Panc1 (cell line): Measurements from ENCODE around the gene COL5A2. TPM values are rescaled to one million over a fixed set of nuclear protein-coding genes. Genes with fewer than 3 reads are reported as not detected.

Source experiments
- ATAC-seq: fragments of 200-7000 bp; cut with Tn5 transposase; 2 replicates; pipeline ENCODE4 v1.9.1; 2020; ENCODE audit warnings: mild to moderate bottlenecking, moderate library complexity
- BruUV-seq: library from RNA; stranded (reverse); fragments of 400-500 nt; replicated peaks from 2 replicates; lab custom pipeline; 2021; lab: Mats Ljungman, UMichigan
- CTCF ChIA-PET: fragments of 300-600 bp; sonication (Branson Sonifier 250); formaldehyde crosslinking; loops from one replicate; lab custom pipeline; 2022; ENCODE audit warnings: antibody characterized with exemption; lab: Charles Lee
- POLR2A ChIA-PET: fragments of 300-600 bp; sonication (Branson Sonifier 250); formaldehyde crosslinking; loops from one replicate; lab custom pipeline; 2022; ENCODE audit warnings: antibody characterized with exemption; lab: Charles Lee
- DNase-seq: peaks from one replicate; pipeline ENCODE4 v3.0.0-alpha.2; 2010; ENCODE audit warnings: low read depth, low spot score
- H3K27ac ChIP-seq: 2 replicates; pipeline ENCODE4 v1.5.1; 2011; ENCODE audit warnings: mild to moderate bottlenecking, low read length, inconsistent platforms
- H3K27me3 ChIP-seq: fragments of 200-500 bp; sonication (Bioruptor generic); 2 replicates; pipeline ENCODE4 v1.6.0; 2014; ENCODE audit warnings: low read length, inconsistent platforms; ENCODE audit not compliant: control insufficient read depth, insufficient read depth
- H3K36me3 ChIP-seq: fragments of 200-500 bp; sonication (Bioruptor generic); 2 replicates; pipeline ENCODE4 v1.5.1; 2014; ENCODE audit warnings: inconsistent platforms, mild to moderate bottlenecking, low read length, moderate library complexity; ENCODE audit not compliant: control insufficient read depth, insufficient read depth
- H3K4me1 ChIP-seq: 2 replicates; pipeline ENCODE4 v1.5.1; 2011; ENCODE audit warnings: inconsistent platforms, mild to moderate bottlenecking, low read length, moderate library complexity; ENCODE audit not compliant: control insufficient read depth, insufficient read depth
- H3K4me3 ChIP-seq, 2 experiments: 2 replicates each; pipeline ENCODE4 v1.5.1; 2011 to 2012; ENCODE audit warnings: low read depth in 2 of 2, low read length in 2 of 2, mild to moderate bottlenecking in 2 of 2, inconsistent platforms in 1 of 2, moderate library complexity in 1 of 2
- H3K9me3 ChIP-seq: fragments of 200-500 bp; sonication (Bioruptor generic); 2 replicates; pipeline ENCODE4 v1.5.1; 2014; ENCODE audit warnings: low read depth, mild to moderate bottlenecking, inconsistent platforms, low read length, moderate library complexity; ENCODE audit not compliant: control insufficient read depth, insufficient read depth
- POLR2AphosphoS5 ChIP-seq: IDR thresholded peaks from 2 replicates; pipeline ENCODE4 v1.6.1; 2012; ENCODE audit warnings: mild to moderate bottlenecking, low read depth, low read length, moderate library complexity
- SIN3A ChIP-seq: IDR thresholded peaks from 2 replicates; pipeline ENCODE4 v1.6.1; 2012; ENCODE audit warnings: low read depth, mild to moderate bottlenecking, low read length, moderate library complexity, borderline replicate concordance; ENCODE audit not compliant: insufficient read depth
- TCF7L2 ChIP-seq: IDR thresholded peaks from 2 replicates; pipeline ENCODE4 v1.6.1; 2011; ENCODE audit warnings: mild to moderate bottlenecking, low read depth, low read length, inconsistent platforms
- in situ Hi-C: cut with HindIII; loops from 2 replicates; pipeline ENCODE4 v1.10.0; 2016; ENCODE audit warnings: low sequenced_read_pairs, low pct_unique_long_range_greater_than_20kb
- intact Hi-C: fragments of 100-400 bp; cut with micrococcal nuclease; formaldehyde crosslinking; loops from one replicate; pipeline ENCODE4 v1.10.0; 2022; ENCODE audit not compliant: unreplicated experiment
- total RNA-seq: library from RNA; stranded (reverse); gene quantifications from one replicate; pipeline ENCODE4 v1.2.1, GENCODE V29; 2021; ENCODE audit not compliant: unreplicated experiment
- TF ChIP-seq, protein P1 (sequence below): fragments of 450-650 bp; IDR thresholded peaks from 2 replicates; pipeline ENCODE4 v1.5.1; 2017; ENCODE audit warnings: mild to moderate bottlenecking
- TF ChIP-seq, protein P2 (sequence below), 2 experiments: IDR thresholded peaks; 2 replicates each; pipeline ENCODE4 v1.6.1; 2011 to 2012; ENCODE audit warnings: low read depth in 2 of 2, control low read depth in 1 of 2, low read length in 1 of 2, mild to moderate bottlenecking in 1 of 2, moderate library complexity in 1 of 2; ENCODE audit not compliant: insufficient read depth in 1 of 2

Gene COL5A2
- total RNA-seq, 1 experiment from 2014 or later = 144 TPM

DNA sequence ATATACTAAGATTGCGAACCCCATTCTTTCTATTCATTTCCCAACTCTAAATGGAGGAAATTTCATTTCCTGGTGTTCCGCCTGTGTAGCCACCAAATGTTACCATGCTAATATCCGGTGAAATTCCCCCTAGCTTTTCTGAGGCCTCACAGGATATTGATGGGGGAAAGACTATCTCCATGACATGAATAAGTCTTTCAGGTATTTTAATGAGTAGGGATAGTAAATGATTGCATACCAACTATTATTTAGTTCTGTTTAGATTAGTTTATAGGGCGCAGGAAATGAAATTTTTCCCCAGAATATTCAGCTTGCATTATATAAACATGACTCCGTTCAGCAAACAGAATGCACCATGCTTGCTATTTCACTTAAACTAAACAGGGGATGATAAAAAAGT is 55.4 kb downstream of the COL5A2 start:
- ATAC-seq = peak; percentile 80
- Histone ChIP-seq H3K36me3 (no peaks in the 10 kb centered on the region; the same call in 1 of the 2 replicates), H3K4me1 (peaks cover 46% of the 10 kb centered on the region), H3K27me3 (no peaks in the 10 kb centered on the region), H3K4me3 (no peak overlapping the region), H3K27ac (peak overlapping the region; percentile 79), H3K9me3 (no peaks in the 10 kb centered on the region)
- ChIA-PET CTCF (no interaction called here), POLR2A (no interaction called here)
- no TSS peak for BruUV-seq
- intact Hi-C loops = no loop called here
- no peak for TF ChIP-seq SIN3A
- TF ChIP-seq POLR2AphosphoS5 = no peak
- TF ChIP-seq, protein P1, sequence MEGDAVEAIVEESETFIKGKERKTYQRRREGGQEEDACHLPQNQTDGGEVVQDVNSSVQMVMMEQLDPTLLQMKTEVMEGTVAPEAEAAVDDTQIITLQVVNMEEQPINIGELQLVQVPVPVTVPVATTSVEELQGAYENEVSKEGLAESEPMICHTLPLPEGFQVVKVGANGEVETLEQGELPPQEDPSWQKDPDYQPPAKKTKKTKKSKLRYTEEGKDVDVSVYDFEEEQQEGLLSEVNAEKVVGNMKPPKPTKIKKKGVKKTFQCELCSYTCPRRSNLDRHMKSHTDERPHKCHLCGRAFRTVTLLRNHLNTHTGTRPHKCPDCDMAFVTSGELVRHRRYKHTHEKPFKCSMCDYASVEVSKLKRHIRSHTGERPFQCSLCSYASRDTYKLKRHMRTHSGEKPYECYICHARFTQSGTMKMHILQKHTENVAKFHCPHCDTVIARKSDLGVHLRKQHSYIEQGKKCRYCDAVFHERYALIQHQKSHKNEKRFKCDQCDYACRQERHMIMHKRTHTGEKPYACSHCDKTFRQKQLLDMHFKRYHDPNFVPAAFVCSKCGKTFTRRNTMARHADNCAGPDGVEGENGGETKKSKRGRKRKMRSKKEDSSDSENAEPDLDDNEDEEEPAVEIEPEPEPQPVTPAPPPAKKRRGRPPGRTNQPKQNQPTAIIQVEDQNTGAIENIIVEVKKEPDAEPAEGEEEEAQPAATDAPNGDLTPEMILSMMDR = no peak
- no peak for TF ChIP-seq TCF7L2
- TF ChIP-seq, protein P2, sequence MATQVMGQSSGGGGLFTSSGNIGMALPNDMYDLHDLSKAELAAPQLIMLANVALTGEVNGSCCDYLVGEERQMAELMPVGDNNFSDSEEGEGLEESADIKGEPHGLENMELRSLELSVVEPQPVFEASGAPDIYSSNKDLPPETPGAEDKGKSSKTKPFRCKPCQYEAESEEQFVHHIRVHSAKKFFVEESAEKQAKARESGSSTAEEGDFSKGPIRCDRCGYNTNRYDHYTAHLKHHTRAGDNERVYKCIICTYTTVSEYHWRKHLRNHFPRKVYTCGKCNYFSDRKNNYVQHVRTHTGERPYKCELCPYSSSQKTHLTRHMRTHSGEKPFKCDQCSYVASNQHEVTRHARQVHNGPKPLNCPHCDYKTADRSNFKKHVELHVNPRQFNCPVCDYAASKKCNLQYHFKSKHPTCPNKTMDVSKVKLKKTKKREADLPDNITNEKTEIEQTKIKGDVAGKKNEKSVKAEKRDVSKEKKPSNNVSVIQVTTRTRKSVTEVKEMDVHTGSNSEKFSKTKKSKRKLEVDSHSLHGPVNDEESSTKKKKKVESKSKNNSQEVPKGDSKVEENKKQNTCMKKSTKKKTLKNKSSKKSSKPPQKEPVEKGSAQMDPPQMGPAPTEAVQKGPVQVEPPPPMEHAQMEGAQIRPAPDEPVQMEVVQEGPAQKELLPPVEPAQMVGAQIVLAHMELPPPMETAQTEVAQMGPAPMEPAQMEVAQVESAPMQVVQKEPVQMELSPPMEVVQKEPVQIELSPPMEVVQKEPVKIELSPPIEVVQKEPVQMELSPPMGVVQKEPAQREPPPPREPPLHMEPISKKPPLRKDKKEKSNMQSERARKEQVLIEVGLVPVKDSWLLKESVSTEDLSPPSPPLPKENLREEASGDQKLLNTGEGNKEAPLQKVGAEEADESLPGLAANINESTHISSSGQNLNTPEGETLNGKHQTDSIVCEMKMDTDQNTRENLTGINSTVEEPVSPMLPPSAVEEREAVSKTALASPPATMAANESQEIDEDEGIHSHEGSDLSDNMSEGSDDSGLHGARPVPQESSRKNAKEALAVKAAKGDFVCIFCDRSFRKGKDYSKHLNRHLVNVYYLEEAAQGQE (IDR thresholded peaks at IDR 0.05; ENCODE audit: insufficient read depth in 1 of 2, low read depth in 2 of 2, low read length in 1 of 2) = no peak
- in situ Hi-C loops = no loop called here
- no peak for DNase-seq

DNA sequence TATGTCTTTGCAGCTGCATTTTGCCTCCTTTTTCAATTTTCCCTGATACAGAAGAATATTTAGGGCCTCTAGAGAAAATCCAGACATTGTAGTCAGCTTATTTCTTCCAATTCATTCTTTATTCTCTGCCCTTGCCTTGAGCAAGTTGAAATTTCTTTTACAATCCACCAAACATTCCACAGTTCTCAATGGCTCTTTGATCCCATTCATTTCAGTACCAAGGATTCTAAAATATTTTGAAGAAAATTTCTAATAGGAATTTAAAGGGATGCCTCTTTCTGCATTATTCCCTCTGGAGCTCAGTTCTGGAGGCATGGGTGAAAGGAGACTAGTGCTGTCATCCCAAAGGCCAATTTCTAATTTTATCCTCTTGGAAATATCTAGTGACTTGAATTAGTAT is 61.2 kb downstream of the COL5A2 start:
- no TSS peak for BruUV-seq
- Histone ChIP-seq H3K27ac (peak overlapping the region; percentile 66; the same call in 1 of the 2 replicates), H3K36me3 (no peaks in the 10 kb centered on the region; the same call in 1 of the 2 replicates), H3K9me3 (no peaks in the 10 kb centered on the region), H3K4me1 (peaks cover 32% of the 10 kb centered on the region), H3K4me3 (no peak overlapping the region), H3K27me3 (no peaks in the 10 kb centered on the region)
- DNase-seq (no peak), ATAC-seq (no peak)
- in situ Hi-C loops (no loop called here), intact Hi-C loops (no loop called here)
- POLR2A ChIA-PET = interaction anchor here (0.6 kb wide), 1 partner anchor 194 kb away, joined by 3 read pairs; no protein-coding TSS in a partner anchor
- TF ChIP-seq POLR2AphosphoS5 = no peak
- TF ChIP-seq TCF7L2 = no peak
- TF ChIP-seq, protein P1 = no peak
- TF ChIP-seq SIN3A = no peak
- TF ChIP-seq, protein P2 (IDR thresholded peaks at IDR 0.05; ENCODE audit: insufficient read depth in 1 of 2, low read depth in 2 of 2, low read length in 1 of 2) = no peak
- CTCF ChIA-PET = no interaction called here
